Activated B cell treated with CpG ODN at 0.5 μM for 24 hours (primary cell): Measurements from ENCODE around the gene GPA33. TPM values are rescaled to one million over a fixed set of nuclear protein-coding genes. Genes with fewer than 3 reads are reported as not detected.

Experiments used
- ATAC-seq: fragments of 200-7000 bp; cut with Tn5 transposase; one replicate; pipeline ENCODE4 v1.10.0; 2021; ENCODE audit warnings: low read depth, mild to moderate bottlenecking, moderate library complexity
- CTCF ChIA-PET: fragments of 350-600 bp; sonication (Branson Sonifier 250); formaldehyde crosslinking; loops from one replicate; lab custom pipeline; 2021; ENCODE audit warnings: antibody characterized with exemption; lab: Charles Lee
- POLR2A ChIA-PET: fragments of 350-600 bp; sonication (Branson Sonifier 250); formaldehyde crosslinking; loops from one replicate; lab custom pipeline; 2021; ENCODE audit warnings: antibody characterized with exemption; lab: Charles Lee
- DNase-seq: peaks from one replicate; pipeline ENCODE4 v3.0.0; 2022
- H3K27ac Mint-ChIP-seq: one replicate; pipeline ENCODE4 v1.8.0; 2020; ENCODE audit warnings: mixed read lengths
- H3K27me3 Mint-ChIP-seq: one replicate; pipeline ENCODE4 v1.8.0; 2021; ENCODE audit warnings: mixed read lengths
- H3K36me3 Mint-ChIP-seq: one replicate; pipeline ENCODE4 v1.8.0; 2021; ENCODE audit warnings: low read depth, mixed read lengths
- H3K4me1 Mint-ChIP-seq: one replicate; pipeline ENCODE4 v1.8.0; 2021; ENCODE audit warnings: mixed read lengths
- H3K4me3 Mint-ChIP-seq: one replicate; pipeline ENCODE4 v1.8.0; 2020; ENCODE audit warnings: mild to moderate bottlenecking, mixed read lengths
- H3K9me3 Mint-ChIP-seq: one replicate; pipeline ENCODE4 v1.8.0; 2020; ENCODE audit warnings: mixed read lengths
- intact Hi-C: fragments of 100-400 bp; cut with micrococcal nuclease; formaldehyde crosslinking; loops from one replicate; pipeline ENCODE4 v1.15.1; 2024
- total RNA-seq: library from RNA; stranded (reverse); gene quantifications from 2 replicates; pipeline ENCODE4 v1.2.3, GENCODE V29; 2022
- TF ChIP-seq, protein P1 (sequence below): fragments of 200-600 bp; IDR thresholded peaks from one replicate; pipeline ENCODE4 v1.8.0; 2022; ENCODE audit warnings: antibody characterized with exemption, mild to moderate bottlenecking

Gene GPA33
- total RNA-seq, 1 donor from 2014 or later, result not detected

DNA sequence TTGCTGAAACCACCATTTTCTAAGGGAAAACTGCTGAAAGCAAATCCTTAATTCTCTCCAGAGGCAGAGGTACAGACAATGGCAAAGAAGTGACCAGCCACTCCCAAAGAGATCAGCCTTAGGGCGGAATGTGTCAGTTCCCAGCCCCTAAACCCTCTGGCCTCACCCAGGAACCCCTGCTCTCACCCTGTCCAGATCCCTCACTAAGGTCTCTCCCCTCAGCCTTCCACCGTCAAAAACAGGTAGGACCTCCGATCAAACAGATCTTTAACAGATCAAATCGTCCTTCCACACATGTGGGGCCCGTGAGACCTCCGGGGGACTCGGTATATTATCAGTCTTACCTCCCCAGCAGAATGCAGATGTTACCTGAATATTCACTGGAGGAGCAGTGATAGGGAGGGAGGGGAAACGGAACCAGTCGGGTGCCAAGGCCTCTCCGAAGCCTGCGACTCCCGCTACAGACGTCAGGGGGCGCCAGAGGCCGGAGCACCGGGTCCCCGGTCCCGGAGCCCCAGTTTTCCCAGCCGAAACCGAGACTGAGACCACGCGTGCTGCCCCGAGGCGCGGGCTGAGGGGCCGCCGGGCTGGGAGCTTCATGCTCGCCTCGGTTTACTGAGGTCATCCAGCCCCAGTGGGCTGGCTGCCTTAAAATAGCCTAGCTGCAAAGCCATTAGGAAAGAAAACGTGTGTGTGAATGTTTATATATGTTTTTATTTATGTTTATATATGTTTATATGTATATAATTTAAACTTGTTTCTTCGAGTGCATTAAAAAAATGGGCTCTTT lies 23.6 kb downstream of the GPA33 start:
- Mint-ChIP-seq H3K36me3 (no peaks in the 10 kb centered on the region), H3K4me3 (no peak overlapping the region), H3K9me3 (no peaks in the 10 kb centered on the region), H3K4me1 (no peaks in the 10 kb centered on the region), H3K27ac (no peak overlapping the region), H3K27me3 (no peaks in the 10 kb centered on the region)
- TF ChIP-seq, protein P1, sequence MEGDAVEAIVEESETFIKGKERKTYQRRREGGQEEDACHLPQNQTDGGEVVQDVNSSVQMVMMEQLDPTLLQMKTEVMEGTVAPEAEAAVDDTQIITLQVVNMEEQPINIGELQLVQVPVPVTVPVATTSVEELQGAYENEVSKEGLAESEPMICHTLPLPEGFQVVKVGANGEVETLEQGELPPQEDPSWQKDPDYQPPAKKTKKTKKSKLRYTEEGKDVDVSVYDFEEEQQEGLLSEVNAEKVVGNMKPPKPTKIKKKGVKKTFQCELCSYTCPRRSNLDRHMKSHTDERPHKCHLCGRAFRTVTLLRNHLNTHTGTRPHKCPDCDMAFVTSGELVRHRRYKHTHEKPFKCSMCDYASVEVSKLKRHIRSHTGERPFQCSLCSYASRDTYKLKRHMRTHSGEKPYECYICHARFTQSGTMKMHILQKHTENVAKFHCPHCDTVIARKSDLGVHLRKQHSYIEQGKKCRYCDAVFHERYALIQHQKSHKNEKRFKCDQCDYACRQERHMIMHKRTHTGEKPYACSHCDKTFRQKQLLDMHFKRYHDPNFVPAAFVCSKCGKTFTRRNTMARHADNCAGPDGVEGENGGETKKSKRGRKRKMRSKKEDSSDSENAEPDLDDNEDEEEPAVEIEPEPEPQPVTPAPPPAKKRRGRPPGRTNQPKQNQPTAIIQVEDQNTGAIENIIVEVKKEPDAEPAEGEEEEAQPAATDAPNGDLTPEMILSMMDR, result peak; percentile 70
- DNase-seq, result peak; percentile 76
- peak; percentile 94 for ATAC-seq
- ChIA-PET CTCF (interaction anchor here (0.6 to 16.9 kb wide), 16 partner anchors 49 to 488 kb away, joined by 3 to 700 read pairs (median 4); partner anchors contain the start of genes CREG1 and POU2F1), POLR2A (no interaction called here)
- intact Hi-C loops, result loop anchor here (1.0 to 2.0 kb wide), 8 partner anchors 58 to 490 kb away; partner anchors contain the start of gene POU2F1

DNA sequence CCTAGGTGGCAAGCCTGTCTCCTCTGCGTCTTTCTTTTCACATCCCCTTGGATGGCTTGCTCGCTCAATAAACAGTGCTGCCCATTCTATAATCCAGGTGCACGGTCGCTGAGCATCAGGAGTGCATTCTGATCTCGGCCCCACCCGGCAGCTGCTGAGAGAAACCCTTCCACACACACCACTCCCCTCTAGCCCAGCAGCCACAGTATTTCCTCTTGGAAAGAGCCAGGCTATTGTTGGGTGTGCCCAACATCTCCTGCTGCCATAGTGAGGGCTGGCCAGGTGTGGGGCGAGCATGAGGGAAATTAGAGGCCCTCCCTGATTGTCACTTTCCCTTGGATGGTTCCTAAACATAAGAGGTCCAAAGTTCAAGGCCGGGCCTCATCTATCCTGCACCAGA lies 24.7 kb downstream of the GPA33 start:
- Mint-ChIP-seq H3K36me3 (no peaks in the 10 kb centered on the region), H3K9me3 (no peaks in the 10 kb centered on the region), H3K27me3 (no peaks in the 10 kb centered on the region), H3K27ac (no peak overlapping the region), H3K4me1 (no peaks in the 10 kb centered on the region), H3K4me3 (no peak overlapping the region)
- ChIA-PET CTCF (interaction anchor here (1.3 to 16.9 kb wide), 5 partner anchors 59 to 489 kb away, joined by 4 to 700 read pairs (median 6); partner anchors contain the start of gene CREG1), POLR2A (interaction anchor here (1.2 kb wide), 1 partner anchor 156 kb away, joined by 3 read pairs; no protein-coding TSS in a partner anchor)
- TF ChIP-seq, protein P1, result no peak
- no peak for DNase-seq
- ATAC-seq, result no peak
- intact Hi-C loops, result no loop called here

DNA sequence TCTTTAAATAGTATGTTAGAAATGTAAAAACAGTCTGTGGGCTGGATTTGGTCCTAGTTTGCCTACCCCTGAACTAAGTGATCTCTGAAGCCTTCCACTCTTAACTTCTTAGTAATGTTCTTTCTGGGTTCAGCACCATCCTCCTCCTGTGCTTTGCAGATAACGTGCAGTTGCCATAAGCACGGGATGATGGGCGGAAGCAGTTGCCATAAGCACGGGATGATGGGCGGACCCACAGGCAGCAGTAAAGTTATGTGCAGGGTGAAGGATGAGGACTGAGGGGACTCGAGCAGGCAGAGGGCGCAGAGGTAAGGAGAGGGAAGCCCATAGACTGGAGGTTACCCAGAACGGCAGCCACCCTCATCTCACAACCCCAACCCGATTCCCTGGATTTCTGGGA lies 25.6 kb downstream of the GPA33 start:
- ATAC-seq, result no peak
- Mint-ChIP-seq H3K4me3 (no peak overlapping the region), H3K36me3 (no peaks in the 10 kb centered on the region), H3K4me1 (no peaks in the 10 kb centered on the region), H3K27ac (no peak overlapping the region), H3K9me3 (no peaks in the 10 kb centered on the region), H3K27me3 (no peaks in the 10 kb centered on the region)
- POLR2A ChIA-PET, result no interaction called here
- DNase-seq, result no peak
- TF ChIP-seq, protein P1, result no peak
- CTCF ChIA-PET, result interaction anchor here (1.4 to 16.9 kb wide), 4 partner anchors 60 to 490 kb away, joined by 6 to 700 read pairs (median 8); partner anchors contain the start of gene CREG1
- intact Hi-C loops, result no loop called here

DNA sequence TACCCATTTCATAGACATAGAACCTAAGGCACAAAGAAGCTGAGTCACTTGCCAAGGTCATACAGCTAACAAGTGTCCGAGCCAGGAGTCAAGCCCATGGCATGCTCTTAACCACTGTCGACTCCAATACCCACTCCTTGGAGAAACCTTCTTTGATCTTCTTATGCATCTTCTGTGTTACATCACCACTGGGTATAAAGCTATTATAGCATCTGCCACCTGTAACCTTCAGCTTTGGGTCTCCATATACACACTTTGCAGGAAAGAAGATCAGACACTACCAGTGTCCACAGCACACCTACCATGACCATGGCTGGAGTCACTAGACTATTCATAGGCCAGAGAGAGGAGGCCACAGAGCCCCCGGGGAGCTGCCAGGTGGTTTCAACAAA lies 29.1 kb downstream of the GPA33 start:
- intact Hi-C loops, result no loop called here
- DNase-seq (no peak), ATAC-seq (no peak)
- CTCF ChIA-PET, result interaction anchor here (1.0 to 16.9 kb wide), 10 partner anchors 14 to 381 kb away, joined by 3 to 700 read pairs (median 4); partner anchors contain the start of gene TADA1
- TF ChIP-seq, protein P1, result no peak
- H3K4me1 Mint-ChIP-seq, result peaks cover 4% of the 10 kb centered on the region
- H3K4me3 Mint-ChIP-seq, result no peak overlapping the region
- H3K27me3 Mint-ChIP-seq, result peaks cover 3% of the 10 kb centered on the region
- no peaks in the 10 kb centered on the region for H3K9me3 Mint-ChIP-seq
- no peaks in the 10 kb centered on the region for H3K36me3 Mint-ChIP-seq
- POLR2A ChIA-PET, result interaction anchor here (4.9 kb wide), 1 partner anchor 152 kb away, joined by 34 read pairs; no protein-coding TSS in a partner anchor
- no peak overlapping the region for H3K27ac Mint-ChIP-seq
